ENCODE measurements around the gene PNCK. TPM values are rescaled to one million over a fixed set of nuclear protein-coding genes. Genes with fewer than 3 reads are reported as not detected.

The PNCK gene
- total and polyA plus RNA-seq, 2 of the 13 experiments (the other 11 are each of a cell fraction or from before 2014, with no cell fraction given): 33.1 TPM; not detected in 1

DNA sequence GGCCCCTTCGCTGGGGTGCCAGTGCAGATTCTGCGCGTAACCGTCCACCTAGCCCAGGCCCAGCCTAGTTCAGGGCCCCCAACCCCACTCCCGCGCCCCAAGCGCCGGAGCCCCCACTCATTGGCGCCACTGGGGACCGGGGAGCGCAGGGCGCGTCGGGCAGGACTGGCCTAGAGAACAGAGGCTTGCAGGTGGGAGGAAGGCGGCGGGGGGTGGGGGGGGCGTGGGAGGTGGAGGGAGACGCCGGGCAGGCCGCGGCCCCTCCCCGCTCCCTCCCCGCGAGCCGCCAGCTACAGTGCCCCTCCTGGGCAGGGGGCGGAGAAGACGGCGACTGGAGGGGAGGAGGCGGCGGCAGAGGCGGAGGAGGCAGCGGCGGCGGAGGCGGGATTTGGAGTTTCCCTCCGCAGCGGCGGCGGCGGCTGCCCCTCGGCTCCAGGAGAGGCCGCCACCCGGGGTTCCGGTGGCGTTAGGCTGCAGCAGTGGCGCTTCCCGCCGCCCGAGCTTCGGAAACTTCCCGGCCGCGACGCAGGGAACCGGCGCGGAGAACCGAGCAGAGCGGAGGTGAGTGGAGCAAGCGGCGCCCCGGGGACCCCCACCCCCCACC is 31.5 kb downstream of the PNCK start (continued):
- TF ChIP-seq, protein P1, sequence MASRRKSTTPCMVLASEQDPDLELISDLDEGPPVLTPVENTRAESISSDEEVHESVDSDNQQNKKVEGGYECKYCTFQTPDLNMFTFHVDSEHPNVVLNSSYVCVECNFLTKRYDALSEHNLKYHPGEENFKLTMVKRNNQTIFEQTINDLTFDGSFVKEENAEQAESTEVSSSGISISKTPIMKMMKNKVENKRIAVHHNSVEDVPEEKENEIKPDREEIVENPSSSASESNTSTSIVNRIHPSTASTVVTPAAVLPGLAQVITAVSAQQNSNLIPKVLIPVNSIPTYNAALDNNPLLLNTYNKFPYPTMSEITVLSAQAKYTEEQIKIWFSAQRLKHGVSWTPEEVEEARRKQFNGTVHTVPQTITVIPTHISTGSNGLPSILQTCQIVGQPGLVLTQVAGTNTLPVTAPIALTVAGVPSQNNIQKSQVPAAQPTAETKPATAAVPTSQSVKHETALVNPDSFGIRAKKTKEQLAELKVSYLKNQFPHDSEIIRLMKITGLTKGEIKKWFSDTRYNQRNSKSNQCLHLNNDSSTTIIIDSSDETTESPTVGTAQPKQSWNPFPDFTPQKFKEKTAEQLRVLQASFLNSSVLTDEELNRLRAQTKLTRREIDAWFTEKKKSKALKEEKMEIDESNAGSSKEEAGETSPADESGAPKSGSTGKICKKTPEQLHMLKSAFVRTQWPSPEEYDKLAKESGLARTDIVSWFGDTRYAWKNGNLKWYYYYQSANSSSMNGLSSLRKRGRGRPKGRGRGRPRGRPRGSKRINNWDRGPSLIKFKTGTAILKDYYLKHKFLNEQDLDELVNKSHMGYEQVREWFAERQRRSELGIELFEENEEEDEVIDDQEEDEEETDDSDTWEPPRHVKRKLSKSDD (CRISPR knock-in tag; IDR thresholded peaks at IDR 0.05; ENCODE audit: low read depth): no peak
- TF ChIP-seq IRX3 (CRISPR knock-in tag; IDR thresholded peaks at IDR 0.05; ENCODE audit: borderline replicate concordance, low read depth) (no peak), HNRNPK (IDR thresholded peaks at IDR 0.05; ENCODE audit: low read depth, low read length, poor library complexity, severe bottlenecking) (peak; percentile 42), ZSCAN21 (CRISPR knock-in tag; IDR thresholded peaks at IDR 0.05; ENCODE audit: borderline replicate concordance) (no peak), BORCS8-MEF2B (CRISPR knock-in tag; IDR thresholded peaks at IDR 0.05) (no peak), TSC22D2 (CRISPR knock-in tag; IDR thresholded peaks at IDR 0.05; ENCODE audit: borderline replicate concordance) (no peak), SP5 (CRISPR knock-in tag; IDR thresholded peaks at IDR 0.05; ENCODE audit: borderline replicate concordance, low read depth) (peak; percentile 65), RBFOX2 (IDR thresholded peaks at IDR 0.05; ENCODE audit: low read depth, low read length) (peak; percentile 59; the same call in 1 of the 2 replicates), ZNF124 (CRISPR knock-in tag; IDR thresholded peaks at IDR 0.05) (no peak), ZNF670 (CRISPR knock-in tag; IDR thresholded peaks at IDR 0.05; ENCODE audit: borderline replicate concordance) (no peak), RARA (CRISPR knock-in tag; IDR thresholded peaks at IDR 0.05) (peak; percentile 14; the same call in 1 of the 2 replicates), ZNF777 (CRISPR knock-in tag; IDR thresholded peaks at IDR 0.05) (peak; percentile 49; the same call in 1 of the 2 replicates), CC2D1A (CRISPR knock-in tag; IDR thresholded peaks at IDR 0.05) (no peak), TEAD3 (CRISPR knock-in tag; optimal IDR thresholded peaks at IDR 0.05; ENCODE audit: borderline replicate concordance) (no peak)
- TF ChIP-seq, protein P2, sequence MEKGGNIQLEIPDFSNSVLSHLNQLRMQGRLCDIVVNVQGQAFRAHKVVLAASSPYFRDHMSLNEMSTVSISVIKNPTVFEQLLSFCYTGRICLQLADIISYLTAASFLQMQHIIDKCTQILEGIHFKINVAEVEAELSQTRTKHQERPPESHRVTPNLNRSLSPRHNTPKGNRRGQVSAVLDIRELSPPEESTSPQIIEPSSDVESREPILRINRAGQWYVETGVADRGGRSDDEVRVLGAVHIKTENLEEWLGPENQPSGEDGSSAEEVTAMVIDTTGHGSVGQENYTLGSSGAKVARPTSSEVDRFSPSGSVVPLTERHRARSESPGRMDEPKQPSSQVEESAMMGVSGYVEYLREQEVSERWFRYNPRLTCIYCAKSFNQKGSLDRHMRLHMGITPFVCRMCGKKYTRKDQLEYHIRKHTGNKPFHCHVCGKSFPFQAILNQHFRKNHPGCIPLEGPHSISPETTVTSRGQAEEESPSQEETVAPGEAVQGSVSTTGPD (CRISPR knock-in tag; IDR thresholded peaks at IDR 0.05): no peak
- TF ChIP-seq, protein P3, sequence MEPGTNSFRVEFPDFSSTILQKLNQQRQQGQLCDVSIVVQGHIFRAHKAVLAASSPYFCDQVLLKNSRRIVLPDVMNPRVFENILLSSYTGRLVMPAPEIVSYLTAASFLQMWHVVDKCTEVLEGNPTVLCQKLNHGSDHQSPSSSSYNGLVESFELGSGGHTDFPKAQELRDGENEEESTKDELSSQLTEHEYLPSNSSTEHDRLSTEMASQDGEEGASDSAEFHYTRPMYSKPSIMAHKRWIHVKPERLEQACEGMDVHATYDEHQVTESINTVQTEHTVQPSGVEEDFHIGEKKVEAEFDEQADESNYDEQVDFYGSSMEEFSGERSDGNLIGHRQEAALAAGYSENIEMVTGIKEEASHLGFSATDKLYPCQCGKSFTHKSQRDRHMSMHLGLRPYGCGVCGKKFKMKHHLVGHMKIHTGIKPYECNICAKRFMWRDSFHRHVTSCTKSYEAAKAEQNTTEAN (CRISPR knock-in tag; conservative IDR thresholded peaks at IDR 0.05): no peak
- TF ChIP-seq, protein P4, sequence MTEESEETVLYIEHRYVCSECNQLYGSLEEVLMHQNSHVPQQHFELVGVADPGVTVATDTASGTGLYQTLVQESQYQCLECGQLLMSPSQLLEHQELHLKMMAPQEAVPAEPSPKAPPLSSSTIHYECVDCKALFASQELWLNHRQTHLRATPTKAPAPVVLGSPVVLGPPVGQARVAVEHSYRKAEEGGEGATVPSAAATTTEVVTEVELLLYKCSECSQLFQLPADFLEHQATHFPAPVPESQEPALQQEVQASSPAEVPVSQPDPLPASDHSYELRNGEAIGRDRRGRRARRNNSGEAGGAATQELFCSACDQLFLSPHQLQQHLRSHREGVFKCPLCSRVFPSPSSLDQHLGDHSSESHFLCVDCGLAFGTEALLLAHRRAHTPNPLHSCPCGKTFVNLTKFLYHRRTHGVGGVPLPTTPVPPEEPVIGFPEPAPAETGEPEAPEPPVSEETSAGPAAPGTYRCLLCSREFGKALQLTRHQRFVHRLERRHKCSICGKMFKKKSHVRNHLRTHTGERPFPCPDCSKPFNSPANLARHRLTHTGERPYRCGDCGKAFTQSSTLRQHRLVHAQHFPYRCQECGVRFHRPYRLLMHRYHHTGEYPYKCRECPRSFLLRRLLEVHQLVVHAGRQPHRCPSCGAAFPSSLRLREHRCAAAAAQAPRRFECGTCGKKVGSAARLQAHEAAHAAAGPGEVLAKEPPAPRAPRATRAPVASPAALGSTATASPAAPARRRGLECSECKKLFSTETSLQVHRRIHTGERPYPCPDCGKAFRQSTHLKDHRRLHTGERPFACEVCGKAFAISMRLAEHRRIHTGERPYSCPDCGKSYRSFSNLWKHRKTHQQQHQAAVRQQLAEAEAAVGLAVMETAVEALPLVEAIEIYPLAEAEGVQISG (CRISPR knock-in tag; IDR thresholded peaks at IDR 0.05): 0 out of 2 replicates have a peak, but pooled peaks have one; percentile 16
- TF ChIP-seq, protein P5, sequence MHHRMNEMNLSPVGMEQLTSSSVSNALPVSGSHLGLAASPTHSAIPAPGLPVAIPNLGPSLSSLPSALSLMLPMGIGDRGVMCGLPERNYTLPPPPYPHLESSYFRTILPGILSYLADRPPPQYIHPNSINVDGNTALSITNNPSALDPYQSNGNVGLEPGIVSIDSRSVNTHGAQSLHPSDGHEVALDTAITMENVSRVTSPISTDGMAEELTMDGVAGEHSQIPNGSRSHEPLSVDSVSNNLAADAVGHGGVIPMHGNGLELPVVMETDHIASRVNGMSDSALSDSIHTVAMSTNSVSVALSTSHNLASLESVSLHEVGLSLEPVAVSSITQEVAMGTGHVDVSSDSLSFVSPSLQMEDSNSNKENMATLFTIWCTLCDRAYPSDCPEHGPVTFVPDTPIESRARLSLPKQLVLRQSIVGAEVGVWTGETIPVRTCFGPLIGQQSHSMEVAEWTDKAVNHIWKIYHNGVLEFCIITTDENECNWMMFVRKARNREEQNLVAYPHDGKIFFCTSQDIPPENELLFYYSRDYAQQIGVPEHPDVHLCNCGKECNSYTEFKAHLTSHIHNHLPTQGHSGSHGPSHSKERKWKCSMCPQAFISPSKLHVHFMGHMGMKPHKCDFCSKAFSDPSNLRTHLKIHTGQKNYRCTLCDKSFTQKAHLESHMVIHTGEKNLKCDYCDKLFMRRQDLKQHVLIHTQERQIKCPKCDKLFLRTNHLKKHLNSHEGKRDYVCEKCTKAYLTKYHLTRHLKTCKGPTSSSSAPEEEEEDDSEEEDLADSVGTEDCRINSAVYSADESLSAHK (CRISPR knock-in tag; IDR thresholded peaks at IDR 0.05; ENCODE audit: borderline replicate concordance): no peak

Data from HepG2 (cell line).